Measurements from ENCODE around the gene ZNF341.

- no peak for TF ChIP-seq ATF2 (IDR thresholded peaks at IDR 0.05; ENCODE audit: low read length)
- TF ChIP-seq CTCF (IDR thresholded peaks at IDR 0.05; ENCODE audit: control extremely low read depth in 1 of 3, insufficient read depth in 1 of 3, low read depth in 1 of 3, low read length in 3 of 3), result no peak
- no peak for TF ChIP-seq JUND (IDR thresholded peaks at IDR 0.05; ENCODE audit: low read length)
- TF ChIP-seq GABPA (IDR thresholded peaks at IDR 0.05; ENCODE audit: borderline replicate concordance, insufficient read depth, low read length), result no peak
- no peak for TF ChIP-seq ATF3 (IDR thresholded peaks at IDR 0.05; ENCODE audit: insufficient read depth, low read depth, low read length)
- TF ChIP-seq POLR2AphosphoS5 (IDR thresholded peaks at IDR 0.05; ENCODE audit: low read depth, low read length), result no peak
- no peak for TF ChIP-seq CEBPB (IDR thresholded peaks at IDR 0.05; ENCODE audit: low read depth, low read length)
- TF ChIP-seq SP4 (IDR thresholded peaks at IDR 0.05; ENCODE audit: low read length), result no peak
Measured at GRCh38 chr20:33788351-33789049, 56.7 kb downstream of the ZNF341 start.

Measured in H1 (cell line).